ENCODE data around the gene ZNF394. TPM values are rescaled to one million over a fixed set of nuclear protein-coding genes. Genes with fewer than 3 reads are reported as not detected.

ZNF394 gene
- total RNA-seq, 1 donor from 2014 or later: 16.8 TPM

DNA sequence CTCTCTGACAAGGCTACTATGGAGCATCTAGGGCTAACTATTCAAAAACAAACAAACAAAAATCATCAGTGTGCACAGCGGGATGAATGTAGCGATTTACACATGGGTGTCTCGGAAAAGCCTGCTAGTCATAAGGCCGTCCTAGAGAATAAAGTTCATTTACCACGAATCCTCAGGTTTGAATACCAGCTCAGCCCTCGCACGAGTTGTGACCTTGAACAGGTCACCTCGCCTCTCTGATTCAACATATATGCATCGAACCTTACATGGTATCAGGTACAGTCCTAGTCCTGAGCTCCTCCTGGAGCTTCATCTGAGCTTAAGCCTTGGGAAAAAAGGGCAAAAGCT is 34.7 kb downstream of the ZNF394 start:
- H3K4me3 Mint-ChIP-seq: peak overlapping the region; percentile 91
- peak overlapping the region; percentile 90 for H3K9ac ChIP-seq
- peaks cover 17% of the 10 kb centered on the region for H3K4me1 Mint-ChIP-seq
- H3K27ac Mint-ChIP-seq: peak overlapping the region; percentile 93
- H3K9me3 Mint-ChIP-seq: no peaks in the 10 kb centered on the region
- TF ChIP-seq, protein P1, sequence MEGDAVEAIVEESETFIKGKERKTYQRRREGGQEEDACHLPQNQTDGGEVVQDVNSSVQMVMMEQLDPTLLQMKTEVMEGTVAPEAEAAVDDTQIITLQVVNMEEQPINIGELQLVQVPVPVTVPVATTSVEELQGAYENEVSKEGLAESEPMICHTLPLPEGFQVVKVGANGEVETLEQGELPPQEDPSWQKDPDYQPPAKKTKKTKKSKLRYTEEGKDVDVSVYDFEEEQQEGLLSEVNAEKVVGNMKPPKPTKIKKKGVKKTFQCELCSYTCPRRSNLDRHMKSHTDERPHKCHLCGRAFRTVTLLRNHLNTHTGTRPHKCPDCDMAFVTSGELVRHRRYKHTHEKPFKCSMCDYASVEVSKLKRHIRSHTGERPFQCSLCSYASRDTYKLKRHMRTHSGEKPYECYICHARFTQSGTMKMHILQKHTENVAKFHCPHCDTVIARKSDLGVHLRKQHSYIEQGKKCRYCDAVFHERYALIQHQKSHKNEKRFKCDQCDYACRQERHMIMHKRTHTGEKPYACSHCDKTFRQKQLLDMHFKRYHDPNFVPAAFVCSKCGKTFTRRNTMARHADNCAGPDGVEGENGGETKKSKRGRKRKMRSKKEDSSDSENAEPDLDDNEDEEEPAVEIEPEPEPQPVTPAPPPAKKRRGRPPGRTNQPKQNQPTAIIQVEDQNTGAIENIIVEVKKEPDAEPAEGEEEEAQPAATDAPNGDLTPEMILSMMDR (IDR thresholded peaks at IDR 0.05): no peak
- TF ChIP-seq EZH2 (IDR thresholded peaks at IDR 0.05): no peak
- TF ChIP-seq EZH2phosphoT487 (IDR thresholded peaks at IDR 0.05): no peak
- H3K36me3 Mint-ChIP-seq: peaks cover 19% of the 10 kb centered on the region
- peak overlapping the region; percentile 91 for H3K4me2 ChIP-seq
- H3K4me3 ChIP-seq: peak overlapping the region; percentile 87
- H3K27me3 ChIP-seq: peaks cover 10% of the 10 kb centered on the region
- H3F3A ChIP-seq (ENCODE audit: low read depth): peaks cover 19% of the 10 kb centered on the region
- H4K20me1 ChIP-seq (ENCODE audit: low read depth): peaks cover 4% of the 10 kb centered on the region
- peaks cover 6% of the 10 kb centered on the region for H3K4me1 ChIP-seq
- H3K79me2 ChIP-seq (ENCODE audit: low read depth): peaks cover 57% of the 10 kb centered on the region
- peak overlapping the region; percentile 87 for H2AFZ ChIP-seq (replicated peaks)
- H3K27ac ChIP-seq: no peak overlapping the region
- DNase-seq (ENCODE audit: low spot score): no peak
- no peaks in the 10 kb centered on the region for H3K36me3 ChIP-seq
- peaks cover 3% of the 10 kb centered on the region for H3K27me3 Mint-ChIP-seq (ENCODE audit: insufficient read depth, low read depth)
- H3K9me3 ChIP-seq (ENCODE audit: low read depth): no peaks in the 10 kb centered on the region

DNA sequence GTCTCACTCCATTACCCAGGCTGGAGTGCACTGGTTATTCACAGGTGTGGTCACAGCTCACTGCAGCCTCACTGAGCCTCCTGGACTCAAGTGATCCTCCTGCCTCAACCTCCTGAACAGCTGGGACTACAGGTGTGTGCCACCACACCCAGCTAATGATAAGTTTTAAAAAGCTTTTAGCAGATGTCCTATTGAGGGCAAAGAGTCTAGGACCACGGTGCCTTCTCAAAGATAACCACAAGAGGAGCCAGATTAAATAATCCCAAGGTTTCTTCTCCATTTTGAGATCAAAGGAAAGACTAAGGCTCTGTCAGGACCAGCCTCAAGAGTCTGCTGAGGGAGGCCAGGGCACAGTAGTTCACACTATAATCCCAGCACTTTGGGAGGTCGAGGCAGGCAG is 38.9 kb downstream of the ZNF394 start:
- H3K27me3 Mint-ChIP-seq (ENCODE audit: insufficient read depth, low read depth): peaks cover 3% of the 10 kb centered on the region
- Histone ChIP-seq H3K27ac (no peak overlapping the region), H3K4me2 (no peak overlapping the region), H3K9me3 (ENCODE audit: low read depth) (no peaks in the 10 kb centered on the region), H3K9ac (no peak overlapping the region), H3K79me2 (ENCODE audit: low read depth) (peaks cover 85% of the 10 kb centered on the region), H4K20me1 (ENCODE audit: low read depth) (peaks cover 4% of the 10 kb centered on the region), H3K4me3 (no peak overlapping the region), H3K27me3 (no peaks in the 10 kb centered on the region), H3F3A (ENCODE audit: low read depth) (peaks cover 46% of the 10 kb centered on the region), H3K4me1 (peaks cover 6% of the 10 kb centered on the region), H3K36me3 (no peaks in the 10 kb centered on the region), H2AFZ (replicated peaks) (no peak overlapping the region)
- TF ChIP-seq, protein P1 (IDR thresholded peaks at IDR 0.05): no peak
- TF ChIP-seq EZH2 (IDR thresholded peaks at IDR 0.05) (no peak), EZH2phosphoT487 (IDR thresholded peaks at IDR 0.05) (no peak)
- no peak overlapping the region for H3K4me3 Mint-ChIP-seq
- H3K27ac Mint-ChIP-seq: no peak overlapping the region
- DNase-seq (ENCODE audit: low spot score): no peak
- peaks cover 18% of the 10 kb centered on the region for H3K4me1 Mint-ChIP-seq
- H3K9me3 Mint-ChIP-seq: no peaks in the 10 kb centered on the region
- H3K36me3 Mint-ChIP-seq: peaks cover 35% of the 10 kb centered on the region

DNA sequence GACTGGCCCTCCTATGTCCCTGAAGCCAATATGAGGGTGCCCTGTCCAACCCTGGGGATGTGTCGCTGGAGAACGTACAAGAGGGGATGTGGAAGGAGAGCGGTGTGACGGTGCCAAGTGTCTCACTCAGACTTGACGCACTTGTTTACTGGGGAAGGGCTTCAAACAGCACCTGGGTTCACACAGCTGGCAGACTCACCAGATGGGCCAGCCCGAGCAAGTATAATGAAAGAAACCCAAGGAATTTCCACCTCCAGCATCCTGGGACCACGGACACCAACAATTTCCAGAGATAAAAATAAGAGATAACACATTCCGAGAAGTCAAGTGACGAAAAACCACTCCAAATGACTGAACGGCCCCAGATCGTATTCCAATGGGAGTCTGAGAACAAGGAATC is 39.4 kb downstream of the ZNF394 start:
- no peak overlapping the region for H3K4me3 Mint-ChIP-seq

DNA sequence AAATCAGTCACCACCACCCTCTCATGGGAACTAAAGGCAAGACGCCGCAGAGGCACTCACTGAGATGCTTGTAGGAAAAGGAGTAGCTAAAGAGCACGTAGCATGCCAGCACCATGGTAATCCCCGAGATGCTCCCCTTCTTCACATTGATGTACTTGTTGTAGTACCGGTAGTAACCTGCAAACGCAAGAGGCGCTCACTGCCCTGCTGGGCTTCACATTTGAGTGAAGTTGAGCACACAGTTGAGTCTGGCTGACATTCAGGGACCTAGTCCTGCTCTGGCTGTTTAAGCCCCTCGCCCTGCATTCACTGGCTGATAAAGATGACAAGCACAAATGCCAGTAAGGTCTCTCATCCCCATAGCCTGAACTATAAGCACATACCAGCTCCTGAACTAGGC is 41.0 kb downstream of the ZNF394 start:
- no peak overlapping the region for H3K9ac ChIP-seq
- H3K79me2 ChIP-seq (ENCODE audit: low read depth): peaks cover 65% of the 10 kb centered on the region
- Mint-ChIP-seq H3K4me3 (no peak overlapping the region), H3K4me1 (peaks cover 8% of the 10 kb centered on the region), H3K9me3 (no peaks in the 10 kb centered on the region), H3K36me3 (peaks cover 37% of the 10 kb centered on the region), H3K27me3 (ENCODE audit: insufficient read depth, low read depth) (no peaks in the 10 kb centered on the region), H3K27ac (no peak overlapping the region)
- TF ChIP-seq EZH2 (IDR thresholded peaks at IDR 0.05) (no peak), EZH2phosphoT487 (IDR thresholded peaks at IDR 0.05) (no peak)
- TF ChIP-seq, protein P1 (IDR thresholded peaks at IDR 0.05): peak; percentile 31
- no peak overlapping the region for H3K4me3 ChIP-seq
- H2AFZ ChIP-seq (replicated peaks): no peak overlapping the region
- H3F3A ChIP-seq (ENCODE audit: low read depth): peaks cover 44% of the 10 kb centered on the region
- H3K27me3 ChIP-seq: no peaks in the 10 kb centered on the region
- no peaks in the 10 kb centered on the region for H3K4me1 ChIP-seq
- H3K27ac ChIP-seq: no peak overlapping the region
- DNase-seq (ENCODE audit: low spot score): peak; percentile 32
- no peaks in the 10 kb centered on the region for H3K9me3 ChIP-seq (ENCODE audit: low read depth)
- H3K36me3 ChIP-seq: no peaks in the 10 kb centered on the region
- peaks cover 4% of the 10 kb centered on the region for H4K20me1 ChIP-seq (ENCODE audit: low read depth)
- no peak overlapping the region for H3K4me2 ChIP-seq

More for the DNA sequence above, 39.4 kb downstream of the ZNF394 start:
- Mint-ChIP-seq H3K4me1 (peaks cover 14% of the 10 kb centered on the region), H3K9me3 (no peaks in the 10 kb centered on the region), H3K27ac (no peak overlapping the region), H3K27me3 (ENCODE audit: insufficient read depth, low read depth) (peaks cover 3% of the 10 kb centered on the region), H3K36me3 (peaks cover 36% of the 10 kb centered on the region)
- Histone ChIP-seq H3K36me3 (no peaks in the 10 kb centered on the region), H3K9ac (no peak overlapping the region), H3K27ac (no peak overlapping the region), H3F3A (ENCODE audit: low read depth) (peaks cover 48% of the 10 kb centered on the region), H3K4me1 (peaks cover 6% of the 10 kb centered on the region), H3K4me3 (no peak overlapping the region), H3K27me3 (no peaks in the 10 kb centered on the region), H2AFZ (replicated peaks) (no peak overlapping the region), H3K79me2 (ENCODE audit: low read depth) (peaks cover 81% of the 10 kb centered on the region), H3K4me2 (no peak overlapping the region), H4K20me1 (ENCODE audit: low read depth) (peaks cover 4% of the 10 kb centered on the region), H3K9me3 (ENCODE audit: low read depth) (no peaks in the 10 kb centered on the region)
- no peak for DNase-seq (ENCODE audit: low spot score)
- no peak for TF ChIP-seq EZH2 (IDR thresholded peaks at IDR 0.05)
